GM12874 (cell line): ENCODE results near the gene VAV2.

Experiments
- CTCF ChIP-seq: IDR thresholded peaks from 2 replicates; pipeline ENCODE4 v1.5.1; 2011; ENCODE audit warnings: low read depth, mild to moderate bottlenecking, control low read depth, low read length, moderate library complexity; ENCODE audit not compliant: insufficient read depth

Gene VAV2

GRCh38 chr9:133952598-133953550, 39.2 kb downstream of the VAV2 start:
- no peak for TF ChIP-seq CTCF

- no peak for TF ChIP-seq CTCF
Measured at GRCh38 chr9:133951265-133951664, 40.9 kb downstream of the VAV2 start.

- no peak for TF ChIP-seq CTCF
Measured at GRCh38 chr9:133950629-133951111, 41.5 kb downstream of the VAV2 start.

GRCh38 chr9:133950192-133950591, 41.9 kb downstream of the VAV2 start:
- no peak for TF ChIP-seq CTCF

- TF ChIP-seq CTCF = no peak
Measured at GRCh38 chr9:133949486-133950061, 42.5 kb downstream of the VAV2 start.

GRCh38 chr9:133948561-133949485, 43.3 kb downstream of the VAV2 start:
- TF ChIP-seq CTCF = no peak
